IMR-90 (cell line): ENCODE measurements around the gene HDAC9. TPM values are rescaled to one million over a fixed set of nuclear protein-coding genes. Genes with fewer than 3 reads are reported as not detected.

Experiments used
- ATAC-seq: fragments of 200-7000 bp; cut with Tn5 transposase; 2 replicates; pipeline ENCODE4 v1.9.1; 2020; ENCODE audit warnings: low read depth, mild to moderate bottlenecking, moderate library complexity
- BruUV-seq: library from RNA; stranded (reverse); fragments of 400-500 nt; replicated peaks from 2 replicates; lab custom pipeline; 2021; lab: Mats Ljungman, UMichigan
- CTCF ChIA-PET: fragments of 300-600 bp; formaldehyde crosslinking; extraction: SDS; loops from one replicate; lab custom pipeline; 2021; ENCODE audit warnings: antibody characterized with exemption; lab: Yijun Ruan, JAX
- POLR2A ChIA-PET: fragments of 300-600 bp; sonication (Branson Sonifier 250); formaldehyde crosslinking; loops from one replicate; lab custom pipeline; 2022; ENCODE audit warnings: antibody characterized with exemption; ENCODE audit not compliant: unreplicated experiment; lab: Charles Lee
- DNase-seq: peaks from one replicate; pipeline ENCODE4 v3.0.0; 2013
- H2AFZ ChIP-seq: replicated peaks from 2 replicates; pipeline ENCODE3; 2013; ENCODE audit warnings: low read length, mild to moderate bottlenecking; ENCODE audit not compliant: poor library complexity
- H2AK5ac ChIP-seq: 2 replicates; pipeline ENCODE4 v1.6.1; 2013; ENCODE audit warnings: low read depth, low read length, inconsistent platforms
- H2AK9ac ChIP-seq: replicated peaks from 2 replicates; pipeline ENCODE3; 2013; ENCODE audit warnings: mild to moderate bottlenecking, low read depth, low read length, moderate library complexity; ENCODE audit not compliant: poor library complexity
- H2BK120ac ChIP-seq: 2 replicates; pipeline ENCODE4 v1.6.1; 2013; ENCODE audit warnings: low read depth, low read length, inconsistent platforms
- H2BK15ac ChIP-seq: 3 replicates; pipeline ENCODE4 v1.6.1; 2013; ENCODE audit warnings: low read depth, low read length, inconsistent platforms
- H2BK20ac ChIP-seq: 2 replicates; pipeline ENCODE4 v1.6.1; 2013; ENCODE audit warnings: low read depth, mild to moderate bottlenecking, inconsistent platforms, low read length, moderate library complexity
- H2BK5ac ChIP-seq: 2 replicates; pipeline ENCODE4 v1.6.1; 2013; ENCODE audit warnings: mild to moderate bottlenecking, low read depth, low read length, inconsistent platforms; ENCODE audit not compliant: poor library complexity, severe bottlenecking
- H3K14ac ChIP-seq: replicated peaks from 2 replicates; pipeline ENCODE4 v1.6.1; 2013; ENCODE audit warnings: low read depth, low read length, inconsistent platforms
- H3K18ac ChIP-seq: 2 replicates; pipeline ENCODE4 v1.6.1; 2013; ENCODE audit warnings: low read depth, low read length, control low read depth
- H3K23ac ChIP-seq: 2 replicates; pipeline ENCODE4 v1.6.1; 2013; ENCODE audit warnings: low read depth, low read length, inconsistent platforms
- H3K27ac ChIP-seq: 2 replicates; pipeline ENCODE4 v1.5.1; 2013; ENCODE audit warnings: mild to moderate bottlenecking, control low read depth, low read length; ENCODE audit not compliant: insufficient read depth
- H3K27me3 ChIP-seq: 2 replicates; pipeline ENCODE4 v1.6.1; 2013; ENCODE audit warnings: low read length; ENCODE audit not compliant: control insufficient read depth, insufficient read depth
- H3K36me3 ChIP-seq: 2 replicates; pipeline ENCODE4 v1.6.1; 2013; ENCODE audit warnings: low read length, mixed read lengths; ENCODE audit not compliant: control insufficient read depth, insufficient read depth
- H3K4ac ChIP-seq: 2 replicates; pipeline ENCODE4 v1.6.1; 2013; ENCODE audit warnings: low read depth, low read length, inconsistent platforms
- H3K4me1 ChIP-seq: 2 replicates; pipeline ENCODE4 v1.6.1; 2013; ENCODE audit warnings: low read length, mixed read lengths; ENCODE audit not compliant: control insufficient read depth, insufficient read depth
- H3K4me2 ChIP-seq: 2 replicates; pipeline ENCODE4 v1.6.1; 2013; ENCODE audit warnings: low read depth, mild to moderate bottlenecking, control low read depth, low read length, moderate library complexity
- H3K4me3 ChIP-seq: 2 replicates; pipeline ENCODE4 v1.5.1; 2013; ENCODE audit warnings: low read depth, mild to moderate bottlenecking, control low read depth, low read length, moderate library complexity; ENCODE audit not compliant: insufficient read depth
- H3K56ac ChIP-seq: 2 replicates; pipeline ENCODE4 v1.6.1; 2013; ENCODE audit warnings: low read length, inconsistent platforms; ENCODE audit not compliant: insufficient read depth; ENCODE audit errors: extremely low read depth
- H3K79me1 ChIP-seq, 2 experiments: 2 replicates each; pipeline ENCODE4 v1.6.1; 2013; ENCODE audit warnings: low read length in 2 of 2, inconsistent platforms in 1 of 2, low read depth in 1 of 2
- H3K9ac ChIP-seq: 2 replicates; pipeline ENCODE4 v1.6.1; 2013; ENCODE audit warnings: low read depth, low read length, control low read depth
- H3K9me1 ChIP-seq: 2 replicates; pipeline ENCODE4 v1.6.1; 2013; ENCODE audit warnings: low read length, inconsistent platforms; ENCODE audit not compliant: insufficient read depth
- H3K9me3 ChIP-seq: 2 replicates; pipeline ENCODE4 v1.6.1; 2013; ENCODE audit warnings: low read length; ENCODE audit not compliant: control insufficient read depth, insufficient read depth
- H4K20me1 ChIP-seq: 2 replicates; pipeline ENCODE4 v1.6.1; 2013; ENCODE audit warnings: low read length, inconsistent platforms; ENCODE audit not compliant: insufficient read depth
- H4K5ac ChIP-seq: 2 replicates; pipeline ENCODE4 v1.6.1; 2013; ENCODE audit warnings: mild to moderate bottlenecking, low read depth, low read length, control low read depth
- H4K8ac ChIP-seq, 2 experiments: 2 replicates each; pipeline ENCODE4 v1.6.1; 2013; ENCODE audit warnings: low read depth in 2 of 2, low read length in 2 of 2, control low read depth in 1 of 2, inconsistent platforms in 1 of 2
- H4K91ac ChIP-seq: 2 replicates; pipeline ENCODE4 v1.6.1; 2013; ENCODE audit warnings: low read depth, low read length, inconsistent platforms; ENCODE audit not compliant: insufficient read depth
- CEBPB ChIP-seq: IDR thresholded peaks from 2 replicates; pipeline ENCODE4 v1.6.1; 2012; ENCODE audit warnings: low read depth, low read length, improper control_type of control experiment
- CTCF ChIP-seq: conservative IDR thresholded peaks from 2 replicates; pipeline ENCODE4 v1.5.1; 2012; ENCODE audit warnings: mild to moderate bottlenecking, low read depth, low read length, improper control_type of control experiment
- MAFK ChIP-seq: IDR thresholded peaks from 2 replicates; pipeline ENCODE4 v1.6.1; 2012; ENCODE audit warnings: low read depth, low read length, improper control_type of control experiment
- MAZ ChIP-seq: IDR thresholded peaks from 2 replicates; pipeline ENCODE4 v1.6.1; 2012; ENCODE audit warnings: low read depth, mild to moderate bottlenecking, low read length, improper control_type of control experiment, moderate library complexity, borderline replicate concordance
- MXI1 ChIP-seq: IDR thresholded peaks from 2 replicates; pipeline ENCODE4 v1.6.1; 2012; ENCODE audit warnings: low read depth, mild to moderate bottlenecking, low read length, moderate library complexity, borderline replicate concordance
- NFE2L2 ChIP-seq: fragments of 150-350 bp; IDR thresholded peaks from 2 replicates; pipeline ENCODE4 v1.6.1; 2016; ENCODE audit warnings: low read depth, mild to moderate bottlenecking, low read length
- RAD21 ChIP-seq: IDR thresholded peaks from 2 replicates; pipeline ENCODE4 v1.6.1; 2012; ENCODE audit warnings: low read length, improper control_type of control experiment
- RFX5 ChIP-seq: IDR thresholded peaks from 2 replicates; pipeline ENCODE4 v1.8.0; 2012; ENCODE audit warnings: low read depth, mild to moderate bottlenecking, low read length, moderate library complexity
- USF2 ChIP-seq: fragments of 150-350 bp; IDR thresholded peaks from 2 replicates; pipeline ENCODE4 v1.6.1; 2017; ENCODE audit warnings: mild to moderate bottlenecking, antibody characterized with exemption, low read length, low read depth
- WGBS, 2 experiments: methylation state at CpG; one replicate each; pipeline versions ENCODE4 v1.1.5 to v1.1.7; 2013; ENCODE audit warnings: missing lambda C conversion rate in 2 of 2; ENCODE audit not compliant: insufficient read length in 1 of 2; ENCODE audit errors: extremely low coverage in 2 of 2; 5-methylcytosine and 5-hydroxymethylcytosine counted together
- dilution Hi-C: fragments of 300-500 bp; cut with HindIII; formaldehyde crosslinking; loops from one replicate; pipeline ENCODE4 v1.14.3; 2018; ENCODE audit warnings: low sequenced_read_pairs; ENCODE audit not compliant: unreplicated experiment
- in situ Hi-C: fragments of 300-500 bp; cut with MboI; formaldehyde crosslinking; loops from 3 replicates; pipeline ENCODE4 v1.14.3; 2019; ENCODE audit warnings: low sequenced_read_pairs, inconsistent platforms, mixed read lengths
- intact Hi-C: fragments of 100-400 bp; cut with micrococcal nuclease; formaldehyde crosslinking; loops from 2 replicates; pipeline ENCODE4 v1.10.0; 2022
- polyA plus RNA-seq, 3 experiments: library from polyadenylated mRNA; depleted of rRNA; stranded (reverse); fragments of >200 nt; gene quantifications; 2 replicates each; pipeline ENCODE4 v1.2.3, GENCODE V29; 2012; ENCODE audit warnings: low replicate concordance in 1 of 3
- total RNA-seq: library from RNA; depleted of rRNA; stranded (reverse); fragments of >200 nt; gene quantifications from 2 replicates; pipeline ENCODE4 v1.2.3, GENCODE V29; 2012

HDAC9 gene
- total and polyA plus RNA-seq, 2 of the 4 experiments (the other 2 are of a cell fraction), result 4.3 to 24.7 TPM

- intact Hi-C loops, result no loop called here
- Histone ChIP-seq H3K9me1 (no peaks in the 10 kb centered on the region), H2BK120ac (no peak overlapping the region), H4K91ac (no peak overlapping the region), H2BK15ac (no peak overlapping the region), H4K20me1 (no peaks in the 10 kb centered on the region), H3K27me3 (no peaks in the 10 kb centered on the region), H2AFZ (no peak overlapping the region), H3K4me2 (no peak overlapping the region), H3K79me1 (no peaks in the 10 kb centered on the region), H2AK9ac (no peak overlapping the region), H2AK5ac (no peak overlapping the region), H3K23ac (no peak overlapping the region), H3K9me3 (no peaks in the 10 kb centered on the region), H2BK5ac (no peak overlapping the region), H4K5ac (no peak overlapping the region), H3K14ac (no peak overlapping the region), H3K4me3 (no peak overlapping the region), H3K27ac (no peak overlapping the region), H3K9ac (no peak overlapping the region), H3K36me3 (no peaks in the 10 kb centered on the region), H3K56ac (no peak overlapping the region), H3K4me1 (no peaks in the 10 kb centered on the region), H2BK20ac (no peak overlapping the region), H3K4ac (no peak overlapping the region), H4K8ac (no peak overlapping the region), H3K18ac (no peak overlapping the region)
- ChIA-PET CTCF (no interaction called here), POLR2A (no interaction called here)
- in situ Hi-C loops, result no loop called here
- WGBS, 2 experiments, result no CpG with 5 or more reads among the region's 3 CpGs
- dilution Hi-C loops, result no loop called here
- BruUV-seq, result no TSS peak
- no peak for DNase-seq
- TF ChIP-seq USF2 (no peak), RAD21 (no peak), CEBPB (no peak), CTCF (no peak), MXI1 (no peak), NFE2L2 (no peak), MAZ (no peak), RFX5 (no peak), MAFK (no peak)
- ATAC-seq, result no peak
These were observed 325.4 kb downstream of the HDAC9 start for GRCh38 chr7:18820981-18821380.
